Fibroblast of peridontal ligament (primary cell): ENCODE measurements around the gene SDK1.

Source experiments
- DNase-seq: peaks from one replicate; pipeline ENCODE4 v3.0.0-alpha.2; 2010; ENCODE audit errors: extremely low read depth

The SDK1 gene

GRCh38 chr7:3880228-3880987 lies 579.4 kb downstream of the SDK1 start:
- DNase-seq = no peak

GRCh38 chr7:3882782-3883181 lies 581.7 kb downstream of the SDK1 start:
- DNase-seq = no peak

GRCh38 chr7:3884543-3884942 lies 583.5 kb downstream of the SDK1 start:
- no peak for DNase-seq

GRCh38 chr7:3887096-3887690 lies 586.1 kb downstream of the SDK1 start:
- no peak for DNase-seq

- DNase-seq = no peak
Measured at GRCh38 chr7:3888096-3888495, 587.0 kb downstream of the SDK1 start.

GRCh38 chr7:3892157-3892556 lies 591.1 kb downstream of the SDK1 start:
- DNase-seq = no peak

GRCh38 chr7:3892686-3893085 lies 591.6 kb downstream of the SDK1 start:
- DNase-seq = no peak

- DNase-seq = no peak
Measured at GRCh38 chr7:3893151-3893788, 592.2 kb downstream of the SDK1 start.

GRCh38 chr7:3893789-3894153 lies 592.7 kb downstream of the SDK1 start:
- no peak for DNase-seq

- no peak for DNase-seq
Measured at GRCh38 chr7:3895341-3896116, 594.5 kb downstream of the SDK1 start.

- no peak for DNase-seq
Measured at GRCh38 chr7:3896169-3896765, 595.2 kb downstream of the SDK1 start.

- DNase-seq = peak; percentile 21
Measured at GRCh38 chr7:3897430-3898372, 596.6 kb downstream of the SDK1 start.

- DNase-seq = no peak
Measured at GRCh38 chr7:3899559-3899991, 598.5 kb downstream of the SDK1 start.

- DNase-seq = no peak
Measured at GRCh38 chr7:3908153-3908552, 607.1 kb downstream of the SDK1 start.

GRCh38 chr7:3909128-3909527 lies 608.1 kb downstream of the SDK1 start:
- no peak for DNase-seq

- DNase-seq = no peak
Measured at GRCh38 chr7:3910054-3910453, 609.0 kb downstream of the SDK1 start.

GRCh38 chr7:3911685-3912084 lies 610.6 kb downstream of the SDK1 start:
- DNase-seq = no peak

- no peak for DNase-seq
Measured at GRCh38 chr7:3912291-3912690, 611.2 kb downstream of the SDK1 start.

GRCh38 chr7:3914051-3914775 lies 613.2 kb downstream of the SDK1 start:
- no peak for DNase-seq

GRCh38 chr7:3915337-3915878 lies 614.4 kb downstream of the SDK1 start:
- no peak for DNase-seq
